NB4 (cell line): Measurements from ENCODE around the gene FERMT2.
"Not testable (repeated sequence)": the region's sequence is repeated elsewhere in the genome, so short reads cannot be mapped to it uniquely, and the experiment has no call there.

Source experiments
- CTCF ChIP-seq: IDR thresholded peaks from one replicate; pipeline ENCODE4 v1.5.1; 2012; ENCODE audit warnings: low read depth, low read length
- MAX ChIP-seq: IDR thresholded peaks from 2 replicates; pipeline ENCODE4 v1.6.1; 2011; ENCODE audit warnings: low read depth, low read length
- MYC ChIP-seq: IDR thresholded peaks from 2 replicates; pipeline ENCODE4 v1.6.1; 2011; ENCODE audit warnings: low read depth, low read length
- POLR2A ChIP-seq: IDR thresholded peaks from 2 replicates; pipeline ENCODE4 v1.6.1; 2011; ENCODE audit warnings: mild to moderate bottlenecking; ENCODE audit not compliant: insufficient read length; ENCODE audit errors: extremely low read depth

GRCh38 chr14:52920411-52920810, 30.4 kb downstream of the FERMT2 start:
- TF ChIP-seq CTCF, MYC, POLR2A, MAX: not testable (repeated sequence)
